Lower lobe of right lung (tissue), 2 donors: ENCODE measurements around the gene WASF3. TPM values are rescaled to one million over a fixed set of nuclear protein-coding genes. Genes with fewer than 3 reads are reported as not detected.

Experiments
- ATAC-seq, 2 donors: fragments of 200-7000 bp; cut with Tn5 transposase; one replicate each; pipeline ENCODE4 v1.9.1; 2020 to 2022; ENCODE audit warnings: mild to moderate bottlenecking in 2 of 2, moderate library complexity in 2 of 2
- DNase-seq: peaks from one replicate; pipeline ENCODE4 v3.0.0-alpha.2; 2020
- H3K27ac ChIP-seq: fragments of 200-600 bp; one replicate; pipeline ENCODE4 v1.8.0; 2022
- H3K27me3 ChIP-seq: fragments of 200-600 bp; one replicate; pipeline ENCODE4 v1.8.0; 2022; ENCODE audit warnings: low read depth
- H3K36me3 ChIP-seq: fragments of 200-600 bp; one replicate; pipeline ENCODE4 v1.8.0; 2022; ENCODE audit warnings: mild to moderate bottlenecking
- H3K4me1 ChIP-seq: fragments of 200-600 bp; one replicate; pipeline ENCODE4 v1.8.0; 2022
- H3K4me3 ChIP-seq: fragments of 200-600 bp; one replicate; pipeline ENCODE4 v1.8.0; 2022; ENCODE audit warnings: mild to moderate bottlenecking
- H3K9me3 ChIP-seq: fragments of 200-600 bp; one replicate; pipeline ENCODE4 v1.8.0; 2022
- intact Hi-C: fragments of 100-400 bp; cut with DNase I; formaldehyde crosslinking; loops from one replicate; pipeline ENCODE4 v1.11.0; 2022
- total RNA-seq: library from RNA; stranded (reverse); fragmentation: NEBNext Ultra II Directional; extraction: Animal tissue kit (Norgen Biotek cat#: 25700); gene quantifications from one replicate; pipeline ENCODE4 v1.2.1, GENCODE V29; 2021
- TF ChIP-seq, protein P1 (sequence below): fragments of 200-600 bp; IDR thresholded peaks from one replicate; pipeline ENCODE4 v1.8.0; 2022; ENCODE audit warnings: antibody characterized with exemption, mild to moderate bottlenecking
- donor health status: DM: no; HTN: yes; CAD: no; lungs with severe emphysema.

The WASF3 gene
- total RNA-seq, 1 donor from 2014 or later, result 15.4 TPM

DNA sequence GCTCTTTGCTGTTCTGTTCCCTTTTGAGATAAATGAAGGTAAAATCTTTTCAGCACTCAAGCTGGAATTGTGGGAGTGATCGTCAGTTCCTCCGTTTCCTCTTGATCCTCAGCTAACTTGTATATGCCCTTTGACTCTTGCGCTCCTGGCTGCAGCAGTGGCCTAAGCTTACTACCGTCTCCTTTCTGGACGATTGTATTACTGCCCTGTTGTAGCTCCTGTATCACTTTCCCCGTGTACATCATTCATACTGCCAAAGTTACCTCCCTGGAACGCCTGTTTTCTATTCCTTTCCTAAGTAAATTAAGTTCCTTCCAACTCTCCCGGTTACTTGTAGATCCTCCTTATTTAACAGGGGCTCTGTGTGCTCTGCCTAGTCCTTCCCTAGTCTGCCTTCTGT lies 36.9 kb downstream of the WASF3 start:
- no peaks in the 10 kb centered on the region for H3K36me3 ChIP-seq
- intact Hi-C loops, result no loop called here
- DNase-seq (no peak), ATAC-seq (no peak)
- H3K4me3 ChIP-seq, result no peak overlapping the region
- H3K9me3 ChIP-seq, result peaks cover 8% of the 10 kb centered on the region
- H3K27me3 ChIP-seq, result no peaks in the 10 kb centered on the region
- no peaks in the 10 kb centered on the region for H3K4me1 ChIP-seq
- TF ChIP-seq, protein P1, sequence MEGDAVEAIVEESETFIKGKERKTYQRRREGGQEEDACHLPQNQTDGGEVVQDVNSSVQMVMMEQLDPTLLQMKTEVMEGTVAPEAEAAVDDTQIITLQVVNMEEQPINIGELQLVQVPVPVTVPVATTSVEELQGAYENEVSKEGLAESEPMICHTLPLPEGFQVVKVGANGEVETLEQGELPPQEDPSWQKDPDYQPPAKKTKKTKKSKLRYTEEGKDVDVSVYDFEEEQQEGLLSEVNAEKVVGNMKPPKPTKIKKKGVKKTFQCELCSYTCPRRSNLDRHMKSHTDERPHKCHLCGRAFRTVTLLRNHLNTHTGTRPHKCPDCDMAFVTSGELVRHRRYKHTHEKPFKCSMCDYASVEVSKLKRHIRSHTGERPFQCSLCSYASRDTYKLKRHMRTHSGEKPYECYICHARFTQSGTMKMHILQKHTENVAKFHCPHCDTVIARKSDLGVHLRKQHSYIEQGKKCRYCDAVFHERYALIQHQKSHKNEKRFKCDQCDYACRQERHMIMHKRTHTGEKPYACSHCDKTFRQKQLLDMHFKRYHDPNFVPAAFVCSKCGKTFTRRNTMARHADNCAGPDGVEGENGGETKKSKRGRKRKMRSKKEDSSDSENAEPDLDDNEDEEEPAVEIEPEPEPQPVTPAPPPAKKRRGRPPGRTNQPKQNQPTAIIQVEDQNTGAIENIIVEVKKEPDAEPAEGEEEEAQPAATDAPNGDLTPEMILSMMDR, result no peak
- no peak overlapping the region for H3K27ac ChIP-seq

GRCh38 chr13:26596458-26596857 lies 39.0 kb downstream of the WASF3 start:
- Histone ChIP-seq H3K36me3 (no peaks in the 10 kb centered on the region), H3K4me3 (no peak overlapping the region), H3K27me3 (no peaks in the 10 kb centered on the region), H3K4me1 (peaks cover 4% of the 10 kb centered on the region), H3K9me3 (peaks cover 8% of the 10 kb centered on the region), H3K27ac (no peak overlapping the region)
- ATAC-seq (no peak), DNase-seq (no peak)
- TF ChIP-seq, protein P1, result no peak
- intact Hi-C loops, result no loop called here

DNA sequence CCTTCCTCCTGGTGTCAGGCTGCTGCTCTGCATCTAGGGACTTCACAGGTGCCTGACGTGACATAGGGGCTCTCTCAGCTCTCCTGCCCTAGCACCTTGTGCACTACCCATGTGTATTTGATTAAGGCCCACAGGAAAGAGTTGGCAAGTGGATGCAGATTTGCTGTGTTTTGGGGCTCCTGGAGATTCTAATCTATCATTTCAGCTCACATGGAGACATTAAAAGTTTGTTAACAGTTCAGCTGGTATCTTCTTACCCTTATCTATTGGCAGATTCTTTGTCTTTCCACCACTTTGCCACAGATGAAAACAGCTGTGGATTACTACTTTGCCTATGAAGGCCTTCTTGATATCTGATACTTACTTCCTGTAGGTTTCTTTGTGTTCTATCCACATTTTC lies 41.9 kb downstream of the WASF3 start:
- TF ChIP-seq, protein P1, result no peak
- peaks cover 8% of the 10 kb centered on the region for H3K9me3 ChIP-seq
- H3K36me3 ChIP-seq, result no peaks in the 10 kb centered on the region
- intact Hi-C loops, result no loop called here
- ATAC-seq, result no peak
- H3K4me1 ChIP-seq, result peaks cover 4% of the 10 kb centered on the region
- no peaks in the 10 kb centered on the region for H3K27me3 ChIP-seq
- no peak overlapping the region for H3K4me3 ChIP-seq
- DNase-seq, result no peak
- no peak overlapping the region for H3K27ac ChIP-seq

DNA sequence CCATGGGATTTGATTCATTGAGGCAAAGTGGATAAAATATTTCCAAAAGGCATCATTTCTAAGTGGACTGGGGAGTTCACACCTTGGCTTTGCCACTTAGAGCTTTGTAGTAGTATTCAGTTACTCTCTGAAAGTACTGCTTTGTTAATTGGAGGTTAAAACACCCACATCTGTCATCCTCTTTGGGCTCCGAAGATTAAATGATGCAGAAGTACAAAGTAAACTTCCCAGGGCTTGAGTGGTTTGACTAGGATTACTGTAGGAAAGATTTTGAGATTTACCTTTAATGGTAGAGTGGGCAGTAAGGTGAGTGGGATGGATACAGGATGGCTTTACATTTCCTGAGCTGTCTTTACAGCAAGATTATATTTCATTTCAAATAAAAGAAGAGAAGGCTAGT lies 42.4 kb downstream of the WASF3 start:
- TF ChIP-seq, protein P1, result no peak
- Histone ChIP-seq H3K4me3 (no peak overlapping the region), H3K9me3 (peaks cover 8% of the 10 kb centered on the region), H3K27ac (no peak overlapping the region), H3K27me3 (no peaks in the 10 kb centered on the region), H3K36me3 (no peaks in the 10 kb centered on the region), H3K4me1 (peaks cover 4% of the 10 kb centered on the region)
- intact Hi-C loops, result no loop called here
- DNase-seq (no peak), ATAC-seq (no peak)

DNA sequence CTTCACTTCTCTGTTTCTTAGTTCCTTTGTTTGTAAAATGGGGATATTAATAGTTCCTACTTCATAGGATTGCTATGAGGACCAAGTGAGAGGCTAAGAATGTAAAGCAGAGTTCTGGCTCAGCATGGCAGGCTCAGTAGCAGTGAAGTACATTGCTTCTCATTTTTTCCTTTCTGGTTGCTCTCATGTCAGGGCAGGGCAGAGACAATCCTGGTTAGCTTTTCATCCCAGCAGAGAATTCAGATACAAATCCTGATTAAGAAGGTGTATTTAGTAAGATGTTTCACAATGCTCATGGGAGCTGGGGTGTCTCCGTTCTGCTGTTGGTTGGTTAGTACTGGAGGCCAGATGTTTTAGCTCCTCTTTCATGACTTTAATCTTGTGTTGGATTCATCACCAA lies 42.9 kb downstream of the WASF3 start:
- ATAC-seq, result peak; percentile 11 to 73
- H3K27me3 ChIP-seq, result no peaks in the 10 kb centered on the region
- intact Hi-C loops, result no loop called here
- H3K4me3 ChIP-seq, result no peak overlapping the region
- peaks cover 4% of the 10 kb centered on the region for H3K4me1 ChIP-seq
- H3K36me3 ChIP-seq, result no peaks in the 10 kb centered on the region
- H3K9me3 ChIP-seq, result peaks cover 8% of the 10 kb centered on the region
- DNase-seq, result no peak
- TF ChIP-seq, protein P1, result no peak
- H3K27ac ChIP-seq, result no peak overlapping the region

DNA sequence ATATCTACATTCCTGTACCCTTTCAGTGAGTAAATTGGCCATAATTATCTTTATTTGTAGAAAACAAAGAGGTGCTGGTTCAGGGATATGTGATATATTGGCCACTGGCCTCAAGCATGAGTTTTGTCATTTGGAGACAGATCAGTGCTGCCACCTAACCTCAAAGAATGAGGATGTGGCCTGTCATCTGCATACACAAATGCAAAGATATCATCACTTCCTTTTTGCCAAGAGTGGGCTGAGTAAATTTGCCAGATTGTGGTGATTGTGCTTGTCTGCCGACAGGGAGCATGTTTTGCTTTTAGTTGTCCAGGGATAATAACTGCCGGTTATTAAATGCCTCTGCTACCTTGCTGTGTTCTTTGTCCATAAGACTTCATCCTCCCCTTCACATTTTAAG lies 44.2 kb downstream of the WASF3 start:
- H3K27ac ChIP-seq, result no peak overlapping the region
- TF ChIP-seq, protein P1, result no peak
- peak in 1 of 2 donors; percentile 26 for ATAC-seq
- H3K4me3 ChIP-seq, result no peak overlapping the region
- H3K36me3 ChIP-seq, result no peaks in the 10 kb centered on the region
- peaks cover 4% of the 10 kb centered on the region for H3K4me1 ChIP-seq
- H3K9me3 ChIP-seq, result peaks cover 4% of the 10 kb centered on the region
- intact Hi-C loops, result no loop called here
- no peak for DNase-seq
- no peaks in the 10 kb centered on the region for H3K27me3 ChIP-seq
